A549 treated with RU486 at 1 μM for 4 hours (cell line): ENCODE data around the gene AMIGO1. TPM values are rescaled to one million over a fixed set of nuclear protein-coding genes. Genes with fewer than 3 reads are reported as not detected.

ENCODE experiments used
- total RNA-seq: library from RNA; stranded (reverse); fragments of 200-300 nt; extraction: Qiagen RNA extraction; gene quantifications from 5 replicates; pipeline ENCODE4 v1.2.3, GENCODE V29; 2022; ENCODE audit warnings: low read depth

The AMIGO1 gene, protein sequence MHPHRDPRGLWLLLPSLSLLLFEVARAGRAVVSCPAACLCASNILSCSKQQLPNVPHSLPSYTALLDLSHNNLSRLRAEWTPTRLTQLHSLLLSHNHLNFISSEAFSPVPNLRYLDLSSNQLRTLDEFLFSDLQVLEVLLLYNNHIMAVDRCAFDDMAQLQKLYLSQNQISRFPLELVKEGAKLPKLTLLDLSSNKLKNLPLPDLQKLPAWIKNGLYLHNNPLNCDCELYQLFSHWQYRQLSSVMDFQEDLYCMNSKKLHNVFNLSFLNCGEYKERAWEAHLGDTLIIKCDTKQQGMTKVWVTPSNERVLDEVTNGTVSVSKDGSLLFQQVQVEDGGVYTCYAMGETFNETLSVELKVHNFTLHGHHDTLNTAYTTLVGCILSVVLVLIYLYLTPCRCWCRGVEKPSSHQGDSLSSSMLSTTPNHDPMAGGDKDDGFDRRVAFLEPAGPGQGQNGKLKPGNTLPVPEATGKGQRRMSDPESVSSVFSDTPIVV
- 1.1 to 1.4 TPM (median 1.2 TPM) in 5 replicates for total RNA-seq

GRCh38 chr1:109509176-109510134 is at the start of gene AMIGO1:
TSS of gene AMIGO1 (minus strand) at chr1:109509727. CDS start at chr1:109508912, 815 bp downstream.

DNA sequence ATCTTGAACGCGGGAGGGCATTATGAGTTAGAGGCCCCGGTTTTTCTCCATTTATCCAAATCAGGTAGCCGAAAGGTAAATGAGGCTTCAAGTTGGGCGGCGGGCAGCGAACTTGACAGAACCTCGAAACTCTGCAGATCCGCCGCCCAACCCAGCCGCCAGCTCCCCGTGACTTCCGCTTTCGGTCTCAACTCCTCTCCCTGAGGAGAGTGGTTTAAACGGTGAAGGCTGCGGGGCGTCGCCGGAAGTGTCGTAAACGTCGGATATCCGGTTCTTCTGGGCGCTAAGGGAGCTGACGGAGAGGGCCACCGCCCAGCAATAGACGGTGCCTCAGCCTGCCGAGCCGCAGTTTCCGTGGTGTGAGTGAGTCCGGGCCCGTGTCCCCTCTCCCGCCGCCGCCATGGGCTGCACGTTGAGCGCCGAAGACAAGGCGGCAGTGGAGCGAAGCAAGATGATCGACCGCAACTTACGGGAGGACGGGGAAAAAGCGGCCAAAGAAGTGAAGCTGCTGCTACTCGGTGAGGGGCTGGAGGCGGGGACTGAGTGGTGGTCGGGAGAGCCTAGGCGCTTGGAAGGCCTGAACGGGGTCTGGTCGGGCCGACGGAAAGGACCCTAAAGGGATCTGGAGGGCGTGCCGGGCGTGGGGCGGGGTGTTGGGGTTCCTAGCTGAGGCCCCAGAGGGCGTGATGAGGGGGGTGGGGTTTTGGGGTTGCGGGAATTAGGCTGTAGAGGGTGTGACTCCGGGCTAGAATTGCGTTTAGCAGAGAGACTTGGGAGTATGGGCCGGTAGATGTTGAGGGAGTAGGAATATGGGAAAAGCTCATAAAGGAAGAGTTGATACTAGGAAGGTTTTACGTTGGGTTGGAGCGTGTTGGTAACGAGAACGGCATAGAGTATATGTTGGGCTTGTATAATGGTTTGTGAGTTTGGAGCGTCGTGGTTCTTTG is 39.1 kb upstream of the AMIGO1 start, which contains the start of gene GNAI3:
TSS of gene GNAI3 (plus strand) at position 295 of the 947 bp plus-strand sequence. CDS start at position 401, 106 bp downstream.

DNA sequence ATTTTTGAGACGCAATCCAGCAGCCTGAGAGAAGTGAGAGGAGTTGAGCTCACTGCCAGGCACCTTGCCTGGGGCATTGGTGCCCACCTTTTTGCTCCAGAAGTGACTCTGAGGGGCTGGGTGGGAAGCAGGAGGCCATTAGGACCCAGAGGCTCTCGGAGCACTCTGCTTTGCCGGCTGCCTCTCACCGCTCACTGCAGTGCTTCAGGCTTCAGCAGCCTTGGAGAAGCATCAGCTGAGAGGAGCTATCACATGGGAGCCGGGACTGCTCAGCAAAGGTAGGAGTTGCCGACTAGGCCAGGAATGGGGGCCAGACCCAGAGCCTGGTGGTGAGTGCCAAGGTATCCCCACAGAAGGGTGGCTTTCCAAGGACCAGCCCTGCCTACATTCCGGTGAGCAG is 30.1 kb upstream of the AMIGO1 start, which contains the start of gene GPR61:
TSS of gene GPR61 (plus strand) at position 197 of the 400 bp plus-strand sequence. CDS start 3,151 bp downstream, outside the sequence.

GRCh38 chr1:109493805-109494539 is 15.6 kb downstream of the AMIGO1 start, which contains the start of gene CYB561D1:
TSS of gene CYB561D1 (plus strand) at chr1:109494094. CDS start at chr1:109494140, 46 bp downstream.

DNA sequence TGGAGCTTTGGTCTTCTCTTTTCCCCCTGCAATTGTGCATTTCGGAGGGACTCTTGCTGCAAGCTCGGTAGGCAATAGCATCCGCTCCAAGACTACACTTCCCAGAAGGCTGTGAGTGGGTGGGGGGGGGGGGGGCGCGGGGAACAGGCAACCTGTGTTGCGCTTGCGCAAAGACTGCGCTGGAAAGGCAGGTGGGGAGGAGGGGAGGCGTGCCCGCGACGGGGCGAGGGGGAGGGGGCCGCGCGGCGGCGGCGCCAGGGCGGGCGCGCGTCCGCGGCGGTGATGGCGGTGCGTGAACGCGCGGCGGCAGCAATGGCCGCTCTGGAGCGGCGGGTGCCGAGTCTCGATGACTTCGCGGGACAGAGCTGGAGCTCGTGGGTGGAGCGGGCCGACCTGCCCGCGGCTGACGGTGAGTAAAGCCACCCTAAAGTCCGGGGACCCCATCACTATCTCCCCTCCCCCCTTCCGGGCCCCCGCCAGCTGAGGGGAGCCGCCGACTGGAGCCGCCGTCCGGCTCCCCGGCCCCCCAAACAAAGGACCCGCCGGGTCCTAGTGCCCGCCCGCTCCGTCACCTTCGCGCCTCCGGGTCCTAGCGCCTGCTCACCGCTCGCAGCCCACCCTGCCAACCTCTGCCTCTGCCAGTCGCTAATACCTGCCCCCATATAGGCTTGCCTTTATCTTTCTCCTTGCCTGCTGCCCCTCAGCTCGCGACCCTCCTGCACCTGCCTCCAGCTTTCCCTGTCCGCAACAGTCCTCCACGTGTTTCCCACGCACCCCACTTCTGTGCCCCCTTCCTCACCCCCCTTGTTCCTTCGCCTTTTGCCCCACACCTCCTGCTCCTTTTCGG is 25.6 kb downstream of the AMIGO1 start, which contains the start of gene ATXN7L2:
TSS of gene ATXN7L2 (plus strand) at position 234 of the 847 bp plus-strand sequence. CDS start at position 283, 49 bp downstream.

DNA sequence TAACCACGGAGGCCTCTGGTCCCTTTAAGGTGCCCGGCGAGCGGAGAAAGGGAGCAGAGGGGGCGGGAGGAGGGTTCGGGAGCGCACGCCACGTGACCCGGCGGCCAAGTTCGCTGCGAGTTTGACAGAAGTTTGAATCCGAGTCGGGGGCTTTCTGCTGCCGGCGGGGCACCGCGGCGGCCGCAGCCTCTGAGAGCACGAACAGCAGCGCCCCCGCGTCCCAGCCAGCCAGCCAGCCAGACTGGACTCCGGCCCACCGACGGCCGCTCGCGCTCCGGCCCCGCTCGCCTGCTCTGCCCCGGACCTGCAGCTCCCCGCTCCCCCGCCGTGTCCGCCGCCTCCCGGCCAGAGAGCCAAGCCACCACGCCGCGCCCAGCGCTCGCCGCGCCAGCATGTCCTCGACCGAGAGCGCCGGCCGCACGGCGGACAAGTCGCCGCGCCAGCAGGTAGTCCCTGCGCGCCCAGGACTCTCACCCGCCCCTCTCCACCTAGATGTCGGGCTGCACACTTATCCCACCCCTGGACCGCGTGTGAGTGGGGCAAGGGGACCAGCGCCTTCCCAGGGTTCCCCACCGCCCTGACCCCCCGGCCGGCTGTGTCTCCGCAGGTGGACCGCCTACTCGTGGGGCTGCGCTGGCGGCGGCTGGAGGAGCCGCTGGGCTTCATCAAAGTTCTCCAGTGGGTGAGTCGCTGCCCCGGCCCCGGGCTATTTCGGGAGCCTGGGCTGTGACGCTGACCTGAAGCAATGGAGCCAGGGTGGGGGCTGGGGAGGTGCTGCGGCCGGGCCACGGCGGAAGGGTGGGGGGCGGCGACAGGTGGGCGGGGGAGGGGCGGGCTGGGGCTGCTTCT is 42.9 kb downstream of the AMIGO1 start, which contains the start of gene SYPL2:
TSS of gene SYPL2 (plus strand) at position 95 of the 849 bp plus-strand sequence. CDS start at position 393, 298 bp downstream.

Other genes with a start within 250 kb of the AMIGO1 start
- 17.3 to 26.9 TPM (median 24.6 TPM) in 5 replicates for gene PSRC1, start 226.6 kb downstream of the AMIGO1 start, total RNA-seq
- gene MYBPHL, start 202.7 kb downstream of the AMIGO1 start, total RNA-seq = not detected in 5 replicates
- 3.0 to 4.8 TPM (median 3.8 TPM) in 5 replicates for gene SORT1, start 111.8 kb downstream of the AMIGO1 start, total RNA-seq
- 102 to 125 TPM (median 116 TPM) in 5 replicates for gene PSMA5, start 83.3 kb downstream of the AMIGO1 start, total RNA-seq
- gene SYPL2, start 43.2 kb downstream of the AMIGO1 start, total RNA-seq = 0.06 to 0.13 TPM (median 0.10 TPM) in 4 of 5 replicates, not detected in the other
- gene ATXN7L2, start 25.8 kb downstream of the AMIGO1 start, total RNA-seq = 1.6 to 2.8 TPM (median 2.3 TPM) in 5 replicates
- gene CYB561D1, start 15.6 kb downstream of the AMIGO1 start, total RNA-seq = 3.5 to 5.0 TPM (median 4.4 TPM) in 5 replicates
- not detected in 5 replicates for gene GPR61, start 30.1 kb upstream of the AMIGO1 start, total RNA-seq
- gene GNAI3, start 38.9 kb upstream of the AMIGO1 start, total RNA-seq = 2.8 to 5.3 TPM (median 5.1 TPM) in 5 replicates
- gene GNAT2, start 109.9 kb upstream of the AMIGO1 start, total RNA-seq = 0.23 to 0.30 TPM in 2 of 5 replicates, not detected in the others
- 24.4 to 31.6 TPM (median 29.2 TPM) in 5 replicates for gene AMPD2, start 110.1 kb upstream of the AMIGO1 start, total RNA-seq
- gene GSTM4, start 146.4 kb upstream of the AMIGO1 start, total RNA-seq = 8.5 to 10.0 TPM (median 9.6 TPM) in 5 replicates
- 3.0 to 4.6 TPM (median 3.9 TPM) in 5 replicates for gene GSTM2, start 158.3 kb upstream of the AMIGO1 start, total RNA-seq
- gene GSTM1, start 178.1 kb upstream of the AMIGO1 start, total RNA-seq = not detected in 5 replicates
- gene GSTM5, start 202.5 kb upstream of the AMIGO1 start, total RNA-seq = not detected in 5 replicates
- 22.5 to 32.1 TPM (median 24.6 TPM) in 5 replicates for gene GSTM3, start 231.3 kb upstream of the AMIGO1 start, total RNA-seq